Fibroblast of villous mesenchyme (primary cell): ENCODE results near the gene CAMKMT. TPM values are rescaled to one million over a fixed set of nuclear protein-coding genes. Genes with fewer than 3 reads are reported as not detected.

Source experiments
- DNase-seq: peaks from one replicate; pipeline ENCODE4 v3.0.0-alpha.2; 2010; ENCODE audit warnings: low read depth
- H3K4me3 ChIP-seq: 2 replicates; pipeline ENCODE4 v1.5.1; 2011; ENCODE audit warnings: low read depth, mild to moderate bottlenecking, low read length
- CTCF ChIP-seq: IDR thresholded peaks from 2 replicates; pipeline ENCODE4 v1.5.1; 2012; ENCODE audit warnings: low read depth, mild to moderate bottlenecking, low read length; ENCODE audit not compliant: insufficient read depth
- total RNA-seq: library from RNA; depleted of rRNA; stranded (reverse); fragments of >200 nt; gene quantifications from 2 replicates; pipeline ENCODE4 v1.2.3, GENCODE V29; 2012

CAMKMT gene
- 8.7 and 9.9 TPM in 2 replicates for total RNA-seq

- no peak for TF ChIP-seq CTCF
- peak within 1 kb of the TSS; percentile 99 for H3K4me3 ChIP-seq
- DNase-seq, result peak; percentile 99
These were observed at the start of gene CAMKMT, which contains the start of gene PREPL for GRCh38 chr2:44361330-44362206. CAMKMT (plus strand) TSS chr2:44361947. PREPL (minus strand) TSS chr2:44361494; CDS start chr2:44346342, 15,152 bp downstream.

GRCh38 chr2:44314362-44314761 is 47.4 kb upstream of the CAMKMT start:
- DNase-seq, result no peak

GRCh38 chr2:44315945-44316344 is 45.8 kb upstream of the CAMKMT start:
- DNase-seq, result no peak
- TF ChIP-seq CTCF, result no peak
- no peak overlapping the region for H3K4me3 ChIP-seq

More at GRCh38 chr2:44314362-44314761, 47.4 kb upstream of the CAMKMT start:
- no peak for TF ChIP-seq CTCF
- H3K4me3 ChIP-seq, result no peak overlapping the region

- H3K4me3 ChIP-seq, result no peak overlapping the region
- DNase-seq, result no peak
- TF ChIP-seq CTCF, result no peak
These were observed 40.9 kb upstream of the CAMKMT start for GRCh38 chr2:44320832-44321231.

GRCh38 chr2:44321360-44321759 is 40.4 kb upstream of the CAMKMT start:
- H3K4me3 ChIP-seq, result no peak overlapping the region
- no peak for DNase-seq
- TF ChIP-seq CTCF, result no peak

GRCh38 chr2:44324971-44325426 is 36.7 kb upstream of the CAMKMT start:
- peak; percentile 69 for DNase-seq
- TF ChIP-seq CTCF, result no peak
- no peak overlapping the region for H3K4me3 ChIP-seq
